K562 (cell line): ENCODE measurements around the gene RPS17.
"Not testable (repeated sequence)": the region's sequence is repeated elsewhere in the genome, so short reads cannot be mapped to it uniquely, and the experiment has no call there.

Experiments used
- CHD4 ChIP-seq: fragments of 200-600 bp; sonication (generic); IDR thresholded peaks from 3 replicates; pipeline ENCODE4 v1.6.1; 2012; ENCODE audit warnings: low read depth, mild to moderate bottlenecking, mixed read lengths, low read length, inconsistent platforms; ENCODE audit not compliant: insufficient read depth, insufficient replicate concordance, poor library complexity, severe bottlenecking
- CHD7 ChIP-seq: fragments of 200-600 bp; sonication (generic); IDR thresholded peaks from one replicate; pipeline ENCODE4 v1.6.1; 2012; ENCODE audit warnings: mild to moderate bottlenecking, low read depth, low read length, inconsistent platforms
- CTCF ChIP-seq, 3 experiments: IDR thresholded peaks in 2 of 3; conservative IDR thresholded peaks in 1 of 3; 2 replicates each; pipeline ENCODE4 v1.5.1; 2011 to 2012; ENCODE audit warnings: low read length in 3 of 3, mild to moderate bottlenecking in 3 of 3, control low read depth in 2 of 3, improper control_type of control experiment in 1 of 3, inconsistent platforms in 1 of 3, low read depth in 1 of 3, mixed read lengths in 1 of 3, moderate library complexity in 1 of 3; ENCODE audit not compliant: insufficient read depth in 2 of 3
- HCFC1 ChIP-seq: IDR thresholded peaks from 2 replicates; pipeline ENCODE4 v1.6.1; 2012; ENCODE audit warnings: low read depth, low read length, improper control_type of control experiment
- PHF21A ChIP-seq: fragments of 450-650 bp; IDR thresholded peaks from 2 replicates; pipeline ENCODE4 v1.6.1; 2017; ENCODE audit warnings: low read depth, borderline replicate concordance
- POLR2AphosphoS2 ChIP-seq: IDR thresholded peaks from 2 replicates; pipeline ENCODE4 v1.6.1; 2012; ENCODE audit warnings: low read length, improper control_type of control experiment
- POLR2AphosphoS5 ChIP-seq: IDR thresholded peaks from 2 replicates; pipeline ENCODE4 v1.6.1; 2011; ENCODE audit warnings: mild to moderate bottlenecking, low read depth, low read length, moderate library complexity; ENCODE audit not compliant: control insufficient read depth, insufficient read depth
- RNF2 ChIP-seq: sonication (generic); IDR thresholded peaks from 2 replicates; pipeline ENCODE4 v1.6.1; 2016
- SLC30A9 ChIP-seq: fragments of 250-450 bp; sonication (Bioruptor Pico); IDR thresholded peaks from 2 replicates; pipeline ENCODE4 v1.8.0; 2022; ENCODE audit warnings: mild to moderate bottlenecking, moderate library complexity
- TOE1 ChIP-seq, 2 experiments: fragments of 450-650 bp in 1 of 2; sonication (generic) in 1 of 2; formaldehyde crosslinking in 1 of 2; IDR thresholded peaks; 2 replicates each; pipeline versions ENCODE4 v1.7.1 to v1.8.0; 2016 to 2022; ENCODE audit warnings: borderline replicate concordance in 2 of 2, mild to moderate bottlenecking in 2 of 2, antibody characterized with exemption in 1 of 2, inconsistent platforms in 1 of 2, low read depth in 1 of 2, missing genetic modification reagents in 1 of 2, moderate library complexity in 1 of 2
- USF1 ChIP-seq: sonication (generic); formaldehyde crosslinking; IDR thresholded peaks from 2 replicates; pipeline ENCODE4 v1.9.0; 2022; ENCODE audit warnings: mild to moderate bottlenecking, missing genetic modification reagents
- TF ChIP-seq, protein P1 (sequence below): fragments of 250-450 bp; sonication (Bioruptor Pico); IDR thresholded peaks from 2 replicates; pipeline ENCODE4 v1.4.0; 2020; ENCODE audit warnings: mild to moderate bottlenecking, moderate library complexity

DNA sequence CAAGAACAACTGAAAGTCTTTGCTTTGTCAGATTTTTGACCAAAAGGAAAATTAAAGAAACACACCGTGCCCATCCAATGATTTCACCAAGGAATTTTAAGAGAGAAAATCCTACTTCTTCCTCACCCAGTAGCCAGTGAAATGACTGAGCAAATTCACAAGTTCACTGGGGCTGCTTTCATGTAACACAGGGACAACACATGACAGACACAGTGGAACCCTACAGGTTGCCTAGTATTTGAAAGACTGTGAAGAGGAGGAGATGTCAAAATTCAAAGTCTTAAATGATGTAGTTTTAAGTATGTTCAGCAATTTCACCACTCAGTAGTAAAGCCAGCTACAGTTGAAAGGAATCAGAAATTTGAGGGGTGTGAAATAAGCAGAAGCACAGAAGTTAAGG, 33.2 kb downstream of the RPS17 start:
- not testable (repeated sequence) for TF ChIP-seq PHF21A; POLR2AphosphoS2; CHD7; CTCF (IDR thresholded peaks at IDR 0.05 in 2 of 3, conservative IDR thresholded peaks at IDR 0.05 in 1 of 3; ENCODE audit: insufficient read depth in 2 of 3, low read depth in 1 of 3, low read length in 3 of 3); TOE1 (IDR thresholded peaks at IDR 0.05; ENCODE audit: borderline replicate concordance); TOE1 (CRISPR knock-in tag; IDR thresholded peaks at IDR 0.05; ENCODE audit: borderline replicate concordance, low read depth); POLR2AphosphoS5; RNF2; USF1 (CRISPR knock-in tag); HCFC1; SLC30A9; CHD4
- TF ChIP-seq, protein P1, sequence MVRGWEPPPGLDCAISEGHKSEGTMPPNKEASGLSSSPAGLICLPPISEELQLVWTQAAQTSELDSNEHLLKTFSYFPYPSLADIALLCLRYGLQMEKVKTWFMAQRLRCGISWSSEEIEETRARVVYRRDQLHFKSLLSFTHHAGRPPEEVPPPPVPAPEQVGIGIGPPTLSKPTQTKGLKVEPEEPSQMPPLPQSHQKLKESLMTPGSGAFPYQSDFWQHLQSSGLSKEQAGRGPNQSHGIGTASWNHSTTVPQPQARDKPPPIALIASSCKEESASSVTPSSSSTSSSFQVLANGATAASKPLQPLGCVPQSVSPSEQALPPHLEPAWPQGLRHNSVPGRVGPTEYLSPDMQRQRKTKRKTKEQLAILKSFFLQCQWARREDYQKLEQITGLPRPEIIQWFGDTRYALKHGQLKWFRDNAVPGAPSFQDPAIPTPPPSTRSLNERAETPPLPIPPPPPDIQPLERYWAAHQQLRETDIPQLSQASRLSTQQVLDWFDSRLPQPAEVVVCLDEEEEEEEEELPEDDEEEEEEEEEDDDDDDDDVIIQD (CRISPR knock-in tag): not testable (repeated sequence)
